Mesendoderm (in vitro differentiated cells): Measurements from ENCODE around the gene ILDR2.

Experiments used
- DNase-seq: peaks from one replicate; pipeline ENCODE4 v3.0.0; 2013
- H2AK5ac ChIP-seq: 2 replicates; pipeline ENCODE4 v1.6.1; 2013; ENCODE audit warnings: low read length, inconsistent platforms
- H2BK120ac ChIP-seq: 2 replicates; pipeline ENCODE4 v1.6.1; 2013; ENCODE audit warnings: low read depth, mild to moderate bottlenecking, low read length, moderate library complexity, mixed read lengths
- H2BK15ac ChIP-seq: replicated peaks from 2 replicates; pipeline ENCODE4 v1.6.1; 2013; ENCODE audit warnings: low read depth, mild to moderate bottlenecking, moderate library complexity
- H2BK5ac ChIP-seq: 2 replicates; pipeline ENCODE4 v1.6.1; 2013; ENCODE audit warnings: low read length, inconsistent platforms
- H3K18ac ChIP-seq: 2 replicates; pipeline ENCODE4 v1.6.1; 2013; ENCODE audit warnings: mild to moderate bottlenecking, low read length, mixed read lengths
- H3K23ac ChIP-seq: one replicate; pipeline ENCODE4 v1.6.1; 2013; ENCODE audit warnings: low read length
- H3K27ac ChIP-seq: 2 replicates; pipeline ENCODE4 v1.5.1; 2013; ENCODE audit warnings: low read depth, mild to moderate bottlenecking, inconsistent platforms, low read length, moderate library complexity
- H3K27me3 ChIP-seq: 2 replicates; pipeline ENCODE4 v1.6.1; 2013; ENCODE audit warnings: low read length, control low read depth, mild to moderate bottlenecking, inconsistent platforms; ENCODE audit not compliant: insufficient read depth, poor library complexity
- H3K36me3 ChIP-seq: 2 replicates; pipeline ENCODE4 v1.6.1; 2013; ENCODE audit warnings: low read length, inconsistent platforms; ENCODE audit not compliant: control insufficient read depth, insufficient read depth
- H3K4ac ChIP-seq: one replicate; pipeline ENCODE4 v1.6.1; 2013; ENCODE audit warnings: low read depth, mild to moderate bottlenecking, low read length, moderate library complexity
- H3K4me1 ChIP-seq: 2 replicates; pipeline ENCODE4 v1.6.1; 2013; ENCODE audit warnings: low read depth, low read length, inconsistent platforms; ENCODE audit not compliant: control insufficient read depth
- H3K4me2 ChIP-seq: 2 replicates; pipeline ENCODE4 v1.6.1; 2013; ENCODE audit warnings: low read length
- H3K4me3 ChIP-seq: 2 replicates; pipeline ENCODE4 v1.5.1; 2013; ENCODE audit warnings: mild to moderate bottlenecking, low read length
- H3K56ac ChIP-seq: one replicate; pipeline ENCODE4 v1.6.1; 2013; ENCODE audit warnings: low read length
- H3K79me1 ChIP-seq: 2 replicates; pipeline ENCODE4 v1.6.1; 2013; ENCODE audit warnings: low read length, inconsistent platforms
- H3K79me2 ChIP-seq: 2 replicates; pipeline ENCODE4 v1.6.1; 2013; ENCODE audit warnings: mild to moderate bottlenecking, low read length; ENCODE audit not compliant: control insufficient read depth, insufficient read depth
- H3K9ac ChIP-seq: 2 replicates; pipeline ENCODE4 v1.6.1; 2013; ENCODE audit warnings: low read length, inconsistent platforms
- H4K5ac ChIP-seq: one replicate; pipeline ENCODE4 v1.6.1; 2013; ENCODE audit warnings: low read length
- H4K8ac ChIP-seq: one replicate; pipeline ENCODE4 v1.6.1; 2013; ENCODE audit warnings: low read depth, mild to moderate bottlenecking, control low read depth, low read length, moderate library complexity
- WGBS: extraction: QIAGEN DNeasy Blood & Tissue Kit; methylation state at CpG from one replicate; pipeline ENCODE4 v1.1.7; 2013; ENCODE audit warnings: low lambda C conversion rate, missing lambda C conversion rate; ENCODE audit not compliant: insufficient coverage; ENCODE audit errors: extremely low coverage; 5-methylcytosine and 5-hydroxymethylcytosine counted together

The ILDR2 gene

DNA sequence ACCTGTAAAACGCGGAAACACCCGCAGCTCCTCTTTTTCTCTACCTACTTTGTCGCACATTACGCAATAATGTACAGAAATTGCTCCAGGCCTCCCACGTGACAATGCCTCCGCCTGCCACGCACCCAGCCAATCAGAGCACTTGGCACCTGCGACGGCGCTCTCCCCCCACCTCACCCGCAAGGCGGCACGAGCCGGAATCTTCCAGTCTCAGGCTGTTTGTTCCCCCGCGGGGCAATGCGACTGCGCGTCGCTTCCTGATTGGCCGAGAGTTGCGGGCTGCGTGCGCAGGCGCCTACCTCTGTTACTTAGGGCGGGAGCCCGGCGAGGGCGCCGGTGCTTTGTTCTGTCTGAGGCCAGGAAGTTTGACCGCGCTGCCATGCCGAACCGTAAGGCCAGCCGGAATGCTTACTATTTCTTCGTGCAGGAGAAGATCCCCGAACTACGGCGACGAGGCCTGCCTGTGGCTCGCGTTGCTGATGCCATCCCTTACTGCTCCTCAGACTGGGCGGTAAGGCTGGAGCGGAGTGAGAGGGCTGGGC is 13.7 kb upstream of the ILDR2 start, which contains the start of gene MAEL:
Gene MAEL, plus strand, starts transcription at position 307 of the 542 bp plus-strand sequence. Its CDS starts 73 bp downstream, at position 380.
- Histone ChIP-seq H3K36me3 (no peaks in the 10 kb centered on the region), H4K8ac (no peak within 1 kb of the TSS), H3K79me2 (no peaks in the 10 kb centered on the region), H3K4me1 (no peaks in the 10 kb centered on the region), H3K9ac (no peak within 1 kb of the TSS), H3K27me3 (no peaks in the 10 kb centered on the region), H3K27ac (no peak within 1 kb of the TSS), H3K56ac (no peak within 1 kb of the TSS), H2BK5ac (no peak within 1 kb of the TSS), H3K4me2 (no peak within 1 kb of the TSS), H3K4me3 (no peak within 1 kb of the TSS), H2AK5ac (no peak within 1 kb of the TSS), H4K5ac (no peak within 1 kb of the TSS), H3K23ac (no peak within 1 kb of the TSS), H2BK120ac (no peak within 1 kb of the TSS), H3K4ac (no peak within 1 kb of the TSS), H3K18ac (no peak within 1 kb of the TSS), H2BK15ac (no peak within 1 kb of the TSS), H3K79me1 (no peaks in the 10 kb centered on the region)
- WGBS, result no CpG with 5 or more reads among the region's 45 CpGs
- DNase-seq, result no peak

DNA sequence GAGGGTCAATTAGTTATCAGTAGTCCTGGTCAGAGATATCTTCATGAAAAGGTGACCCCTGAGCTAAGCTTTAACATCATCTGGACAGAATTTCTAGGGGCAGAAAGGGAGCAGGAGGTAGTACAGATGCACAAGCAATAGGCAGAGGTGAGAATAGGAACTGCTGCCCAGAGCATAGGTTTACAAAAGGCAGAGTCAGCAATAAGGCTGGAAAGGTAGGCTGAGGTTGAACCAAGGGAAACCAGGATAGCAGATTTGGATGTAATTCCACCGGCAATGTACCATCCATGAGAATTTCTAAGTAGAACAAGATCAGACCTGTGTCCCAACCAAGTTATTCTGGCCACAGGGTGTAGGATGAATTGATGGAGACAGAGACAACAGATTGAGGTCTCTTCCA is 6.2 kb upstream of the ILDR2 start:
- peaks cover 9% of the 10 kb centered on the region for H3K27me3 ChIP-seq
- no peak overlapping the region for H3K4me2 ChIP-seq
- no peak overlapping the region for H3K18ac ChIP-seq
- no peaks in the 10 kb centered on the region for H3K4me1 ChIP-seq
- no peak overlapping the region for H4K5ac ChIP-seq
- no peak overlapping the region for H3K27ac ChIP-seq
- no peak overlapping the region for H2AK5ac ChIP-seq
- no peak overlapping the region for H3K23ac ChIP-seq
- no peak overlapping the region for H3K56ac ChIP-seq
- H3K4me3 ChIP-seq, result no peak overlapping the region
- no peak overlapping the region for H2BK120ac ChIP-seq
- H2BK15ac ChIP-seq, result no peak overlapping the region
- no peaks in the 10 kb centered on the region for H3K79me1 ChIP-seq
- no peak overlapping the region for H3K9ac ChIP-seq
- no peaks in the 10 kb centered on the region for H3K36me3 ChIP-seq
- no peak overlapping the region for H4K8ac ChIP-seq
- no CpG with 5 or more reads among the region's 1 CpG for WGBS
- H3K4ac ChIP-seq, result no peak overlapping the region
- no peak for DNase-seq
- no peak overlapping the region for H2BK5ac ChIP-seq
- H3K79me2 ChIP-seq, result no peaks in the 10 kb centered on the region

DNA sequence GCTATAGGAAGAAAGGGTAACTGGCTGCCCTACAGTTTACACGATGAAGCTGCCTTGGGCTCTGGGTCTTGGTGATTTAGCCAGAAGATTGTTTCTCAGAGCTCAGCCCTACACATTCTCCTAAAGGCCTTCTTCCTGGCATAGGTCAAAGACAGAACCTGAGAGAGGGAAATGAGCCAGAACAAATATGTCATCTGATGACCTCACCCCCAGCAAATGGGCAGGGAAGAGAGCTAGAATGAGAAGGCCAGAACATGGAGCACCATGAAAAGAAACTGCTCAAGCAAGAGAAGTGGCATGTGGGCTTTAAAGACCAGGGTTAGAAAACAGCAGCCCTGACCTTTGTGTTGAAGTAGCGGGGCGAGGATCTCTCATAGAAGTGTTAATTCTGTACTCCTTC is 5.5 kb upstream of the ILDR2 start:
- no peak overlapping the region for H4K5ac ChIP-seq
- no peaks in the 10 kb centered on the region for H3K79me2 ChIP-seq
- no peak overlapping the region for H4K8ac ChIP-seq
- no peaks in the 10 kb centered on the region for H3K36me3 ChIP-seq
- peaks cover 17% of the 10 kb centered on the region for H3K27me3 ChIP-seq
- DNase-seq, result no peak
- H3K4me2 ChIP-seq, result no peak overlapping the region
- H2BK5ac ChIP-seq, result no peak overlapping the region
- no peak overlapping the region for H3K23ac ChIP-seq
- no peak overlapping the region for H3K27ac ChIP-seq
- no peak overlapping the region for H3K56ac ChIP-seq
- H3K4me1 ChIP-seq, result no peaks in the 10 kb centered on the region
- H2BK15ac ChIP-seq, result no peak overlapping the region
- no peaks in the 10 kb centered on the region for H3K79me1 ChIP-seq
- H2BK120ac ChIP-seq, result no peak overlapping the region
- H3K9ac ChIP-seq, result no peak overlapping the region
- H3K4ac ChIP-seq, result no peak overlapping the region
- no peak overlapping the region for H3K4me3 ChIP-seq
- H2AK5ac ChIP-seq, result no peak overlapping the region
- no peak overlapping the region for H3K18ac ChIP-seq
- no CpG with 5 or more reads among the region's 3 CpGs for WGBS

DNA sequence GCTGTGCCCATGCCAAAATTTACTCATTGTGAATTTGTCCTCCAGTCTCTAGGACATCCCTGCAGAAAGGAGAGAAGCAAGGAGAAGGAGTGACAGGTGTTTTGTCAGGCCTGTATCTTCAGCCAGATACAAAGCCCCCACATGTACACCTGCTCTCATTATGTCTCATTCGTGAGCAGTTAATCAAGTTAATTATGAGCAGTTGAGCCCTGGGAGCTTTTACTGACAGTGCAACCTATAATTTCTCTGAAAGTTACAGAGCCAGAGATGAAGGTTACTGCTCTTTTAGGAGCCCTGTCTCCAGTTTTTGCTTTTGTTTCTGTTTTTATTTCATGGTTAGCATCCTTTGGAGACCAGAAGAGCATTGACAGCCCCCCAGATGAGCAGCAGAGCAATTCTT is 5.0 kb upstream of the ILDR2 start:
- no peak for DNase-seq
- H4K5ac ChIP-seq, result no peak overlapping the region
- H4K8ac ChIP-seq, result no peak overlapping the region
- H3K23ac ChIP-seq, result no peak overlapping the region
- no peaks in the 10 kb centered on the region for H3K79me1 ChIP-seq
- no peaks in the 10 kb centered on the region for H3K4me1 ChIP-seq
- peaks cover 19% of the 10 kb centered on the region for H3K27me3 ChIP-seq
- H3K4me2 ChIP-seq, result no peak overlapping the region
- H3K79me2 ChIP-seq, result no peaks in the 10 kb centered on the region
- no peak overlapping the region for H3K4ac ChIP-seq
- no peak overlapping the region for H2AK5ac ChIP-seq
- WGBS, result no CpG with 5 or more reads among the region's 1 CpG
- H2BK5ac ChIP-seq, result no peak overlapping the region
- H3K9ac ChIP-seq, result no peak overlapping the region
- no peak overlapping the region for H3K56ac ChIP-seq
- H3K36me3 ChIP-seq, result no peaks in the 10 kb centered on the region
- H2BK120ac ChIP-seq, result no peak overlapping the region
- no peak overlapping the region for H3K27ac ChIP-seq
- no peak overlapping the region for H3K18ac ChIP-seq
- no peak overlapping the region for H3K4me3 ChIP-seq
- no peak overlapping the region for H2BK15ac ChIP-seq

DNA sequence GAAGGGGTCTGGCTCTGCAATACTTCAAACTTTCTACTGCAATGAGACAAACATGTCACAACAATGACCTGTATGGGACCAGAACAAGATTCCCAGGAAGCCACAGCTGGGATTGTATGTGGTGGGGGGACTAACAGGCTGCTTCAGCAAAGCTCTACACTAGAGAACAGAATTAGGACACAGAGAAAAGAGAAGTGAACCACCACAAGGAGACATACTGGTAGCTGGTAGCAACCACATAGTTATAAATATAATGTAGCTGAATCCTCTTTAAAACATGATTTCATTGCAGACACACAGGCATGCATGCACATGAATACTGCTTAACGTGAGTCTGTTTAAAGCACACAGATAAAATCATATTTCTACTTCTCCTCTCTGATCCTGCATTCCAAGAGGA is 3.5 kb upstream of the ILDR2 start:
- no peak overlapping the region for H4K5ac ChIP-seq
- WGBS, result no CpG with 5 or more reads among the region's 1 CpG
- H3K9ac ChIP-seq, result no peak overlapping the region
- no peak overlapping the region for H2AK5ac ChIP-seq
- H2BK5ac ChIP-seq, result no peak overlapping the region
- no peaks in the 10 kb centered on the region for H3K36me3 ChIP-seq
- DNase-seq, result no peak
- H4K8ac ChIP-seq, result no peak overlapping the region
- H3K27ac ChIP-seq, result no peak overlapping the region
- H3K4me2 ChIP-seq, result no peak overlapping the region
- no peak overlapping the region for H2BK120ac ChIP-seq
- no peak overlapping the region for H3K4ac ChIP-seq
- H3K56ac ChIP-seq, result no peak overlapping the region
- peaks cover 33% of the 10 kb centered on the region for H3K27me3 ChIP-seq
- H3K79me1 ChIP-seq, result no peaks in the 10 kb centered on the region
- no peak overlapping the region for H3K4me3 ChIP-seq
- no peak overlapping the region for H3K23ac ChIP-seq
- H3K18ac ChIP-seq, result no peak overlapping the region
- H2BK15ac ChIP-seq, result no peak overlapping the region
- no peaks in the 10 kb centered on the region for H3K79me2 ChIP-seq
- no peaks in the 10 kb centered on the region for H3K4me1 ChIP-seq

DNA sequence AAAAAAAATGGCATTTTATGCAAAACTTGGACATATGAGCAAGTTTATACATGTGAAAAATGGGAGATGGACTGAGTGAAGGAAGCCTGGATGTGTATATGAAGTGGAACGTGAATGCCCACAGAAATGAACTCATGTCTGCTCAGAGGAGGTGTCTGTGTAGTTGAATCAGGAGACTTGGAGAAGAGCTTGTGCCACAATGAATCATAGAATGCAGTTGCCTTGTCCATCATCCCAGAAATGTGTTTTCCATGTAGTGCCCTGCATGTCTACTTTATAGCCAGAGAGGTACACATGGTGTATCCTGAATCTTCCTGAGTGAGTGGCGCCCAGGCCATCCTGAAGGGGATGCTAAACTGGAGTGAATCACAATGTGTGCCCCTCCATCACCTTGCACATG is 2.6 kb upstream of the ILDR2 start:
- Histone ChIP-seq H4K5ac (no peak overlapping the region), H3K79me1 (no peaks in the 10 kb centered on the region), H3K4me2 (no peak overlapping the region), H2AK5ac (no peak overlapping the region), H3K36me3 (no peaks in the 10 kb centered on the region), H2BK120ac (no peak overlapping the region), H3K4me3 (no peak overlapping the region), H3K9ac (no peak overlapping the region), H3K18ac (no peak overlapping the region), H2BK15ac (no peak overlapping the region), H3K4ac (no peak overlapping the region), H4K8ac (no peak overlapping the region), H3K23ac (no peak overlapping the region), H3K79me2 (no peaks in the 10 kb centered on the region), H3K4me1 (no peaks in the 10 kb centered on the region), H3K27me3 (peaks cover 36% of the 10 kb centered on the region), H2BK5ac (no peak overlapping the region), H3K27ac (no peak overlapping the region), H3K56ac (no peak overlapping the region)
- DNase-seq, result no peak
- whole genome bisulfite sequencing, result no CpG with 5 or more reads among the region's 2 CpGs
